SU-DHL-6 (cell line): ENCODE results near the gene CTCFL.

Experiments
- H2AFZ ChIP-seq: fragments of 200-600 bp; sonication (generic); 2 replicates; pipeline ENCODE4 v1.6.1; 2014; ENCODE audit warnings: low read depth, mild to moderate bottlenecking, moderate library complexity, mixed read lengths, antibody characterized with exemption, low read length; ENCODE audit not compliant: severe bottlenecking
- H3F3A ChIP-seq: fragments of 200-600 bp; shearing (Covaris generic); 2 replicates; pipeline ENCODE4 v1.6.0; 2016; ENCODE audit warnings: antibody characterized with exemption, mild to moderate bottlenecking; ENCODE audit not compliant: insufficient read depth
- H3K27ac ChIP-seq: fragments of 200-600 bp; sonication (generic); 2 replicates; pipeline ENCODE4 v1.5.1; 2016; ENCODE audit warnings: low read depth, mild to moderate bottlenecking, low read length, moderate library complexity, mixed read lengths
- H3K27me3 ChIP-seq: fragments of 200-600 bp; sonication (generic), shearing (Covaris generic); 2 replicates; pipeline ENCODE4 v1.6.0; 2014; ENCODE audit warnings: mild to moderate bottlenecking, low read length
- H3K36me3 ChIP-seq: fragments of 200-600 bp; sonication (generic); 2 replicates; pipeline ENCODE4 v1.6.1; 2014; ENCODE audit warnings: mild to moderate bottlenecking, low read length, mixed read lengths
- H3K4me2 ChIP-seq: fragments of 300-600, 200-600 bp; shearing (Covaris generic), sonication (generic); 2 replicates; pipeline ENCODE4 v1.6.0; 2014; ENCODE audit warnings: low read length, low read depth, mild to moderate bottlenecking; ENCODE audit not compliant: poor library complexity, severe bottlenecking
- H3K4me3 ChIP-seq: fragments of 200-600 bp; sonication (generic); 2 replicates; pipeline ENCODE4 v1.5.1; 2014; ENCODE audit warnings: antibody characterized with exemption, low read length, mild to moderate bottlenecking, mixed read lengths; ENCODE audit not compliant: insufficient read depth, poor library complexity, severe bottlenecking
- H3K79me2 ChIP-seq: fragments of 200-600 bp; sonication (generic); 2 replicates; pipeline ENCODE4 v1.6.1; 2014; ENCODE audit warnings: mild to moderate bottlenecking, low read length, moderate library complexity; ENCODE audit not compliant: insufficient read depth
- H3K9ac ChIP-seq: fragments of 200-600 bp; sonication (generic); 2 replicates; pipeline ENCODE4 v1.7.0; 2014; ENCODE audit warnings: mild to moderate bottlenecking, low read length
- H3K9me2 ChIP-seq: fragments of 200-600 bp; sonication (generic); replicated peaks from 2 replicates; pipeline ENCODE4 v1.6.1; 2014; ENCODE audit warnings: low read length; ENCODE audit not compliant: insufficient read depth
- H3K9me3 ChIP-seq: fragments of 200-600 bp; sonication (generic); 2 replicates; pipeline ENCODE4 v1.6.1; 2014; ENCODE audit warnings: low read length, mixed read lengths; ENCODE audit not compliant: insufficient read depth
- H4K20me1 ChIP-seq: fragments of 200-600 bp; sonication (generic); 2 replicates; pipeline ENCODE4 v1.6.1; 2014; ENCODE audit warnings: low read depth, mild to moderate bottlenecking, antibody characterized with exemption, low read length, moderate library complexity, mixed read lengths
- EZH2phosphoT487 ChIP-seq: fragments of 200-600 bp; sonication (generic), shearing (Covaris generic); conservative IDR thresholded peaks from 2 replicates; pipeline ENCODE4 v1.6.1; 2018; ENCODE audit warnings: mild to moderate bottlenecking, antibody characterized with exemption, low read length, moderate library complexity, mixed read lengths
- TF ChIP-seq, protein P1 (sequence below): fragments of 200-600 bp; sonication (generic); IDR thresholded peaks from one replicate; pipeline ENCODE4 v1.5.1; 2017; ENCODE audit warnings: antibody characterized with exemption, mild to moderate bottlenecking, low read length, moderate library complexity; ENCODE audit not compliant: insufficient read depth, poor library complexity, severe bottlenecking

The CTCFL gene

GRCh38 chr20:57469418-57470211, 55.3 kb downstream of the CTCFL start:
- H3K27me3 ChIP-seq, result no peaks in the 10 kb centered on the region; the same call in 1 of the 2 replicates

GRCh38 chr20:57468523-57469417, 56.2 kb downstream of the CTCFL start:
- H3K9ac ChIP-seq, result no peak overlapping the region
- no peaks in the 10 kb centered on the region for H3F3A ChIP-seq
- no peak overlapping the region for H2AFZ ChIP-seq
- no peak overlapping the region for H3K4me3 ChIP-seq
- TF ChIP-seq, protein P1, sequence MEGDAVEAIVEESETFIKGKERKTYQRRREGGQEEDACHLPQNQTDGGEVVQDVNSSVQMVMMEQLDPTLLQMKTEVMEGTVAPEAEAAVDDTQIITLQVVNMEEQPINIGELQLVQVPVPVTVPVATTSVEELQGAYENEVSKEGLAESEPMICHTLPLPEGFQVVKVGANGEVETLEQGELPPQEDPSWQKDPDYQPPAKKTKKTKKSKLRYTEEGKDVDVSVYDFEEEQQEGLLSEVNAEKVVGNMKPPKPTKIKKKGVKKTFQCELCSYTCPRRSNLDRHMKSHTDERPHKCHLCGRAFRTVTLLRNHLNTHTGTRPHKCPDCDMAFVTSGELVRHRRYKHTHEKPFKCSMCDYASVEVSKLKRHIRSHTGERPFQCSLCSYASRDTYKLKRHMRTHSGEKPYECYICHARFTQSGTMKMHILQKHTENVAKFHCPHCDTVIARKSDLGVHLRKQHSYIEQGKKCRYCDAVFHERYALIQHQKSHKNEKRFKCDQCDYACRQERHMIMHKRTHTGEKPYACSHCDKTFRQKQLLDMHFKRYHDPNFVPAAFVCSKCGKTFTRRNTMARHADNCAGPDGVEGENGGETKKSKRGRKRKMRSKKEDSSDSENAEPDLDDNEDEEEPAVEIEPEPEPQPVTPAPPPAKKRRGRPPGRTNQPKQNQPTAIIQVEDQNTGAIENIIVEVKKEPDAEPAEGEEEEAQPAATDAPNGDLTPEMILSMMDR, result no peak
- TF ChIP-seq EZH2phosphoT487, result no peak
- no peaks in the 10 kb centered on the region for H3K36me3 ChIP-seq
- no peaks in the 10 kb centered on the region for H3K9me2 ChIP-seq
- no peaks in the 10 kb centered on the region; the same call in 1 of the 2 replicates for H3K27me3 ChIP-seq
- no peaks in the 10 kb centered on the region for H3K79me2 ChIP-seq
- no peaks in the 10 kb centered on the region for H4K20me1 ChIP-seq
- H3K4me2 ChIP-seq, result peak overlapping the region; percentile 18
- no peaks in the 10 kb centered on the region for H3K9me3 ChIP-seq
- H3K27ac ChIP-seq, result no peak overlapping the region

More at GRCh38 chr20:57469418-57470211, 55.3 kb downstream of the CTCFL start:
- H3K9ac ChIP-seq, result no peak overlapping the region
- no peaks in the 10 kb centered on the region for H3K9me3 ChIP-seq
- no peak overlapping the region for H2AFZ ChIP-seq
- no peak overlapping the region for H3K4me3 ChIP-seq
- no peaks in the 10 kb centered on the region for H3F3A ChIP-seq
- TF ChIP-seq, protein P1, result no peak
- no peak for TF ChIP-seq EZH2phosphoT487
- no peaks in the 10 kb centered on the region for H3K36me3 ChIP-seq
- no peaks in the 10 kb centered on the region for H4K20me1 ChIP-seq
- no peak overlapping the region for H3K27ac ChIP-seq
- peak overlapping the region; percentile 18 for H3K4me2 ChIP-seq
- no peaks in the 10 kb centered on the region for H3K79me2 ChIP-seq
- no peaks in the 10 kb centered on the region for H3K9me2 ChIP-seq

GRCh38 chr20:57467742-57468141, 57.2 kb downstream of the CTCFL start:
- no peak overlapping the region for H3K4me2 ChIP-seq
- no peak overlapping the region for H3K9ac ChIP-seq
- no peak overlapping the region for H2AFZ ChIP-seq
- H3K9me3 ChIP-seq, result no peaks in the 10 kb centered on the region
- H3K9me2 ChIP-seq, result no peaks in the 10 kb centered on the region
- H3K79me2 ChIP-seq, result no peaks in the 10 kb centered on the region
- H3K36me3 ChIP-seq, result no peaks in the 10 kb centered on the region
- H3F3A ChIP-seq, result no peaks in the 10 kb centered on the region
- H3K27ac ChIP-seq, result no peak overlapping the region
- no peak overlapping the region for H3K4me3 ChIP-seq
- no peaks in the 10 kb centered on the region for H4K20me1 ChIP-seq
- TF ChIP-seq, protein P1, result no peak
- TF ChIP-seq EZH2phosphoT487, result no peak
- H3K27me3 ChIP-seq, result no peaks in the 10 kb centered on the region; the same call in 1 of the 2 replicates
